Gastroesophageal sphincter (tissue), 4 donors: Measurements from ENCODE around the gene RGS10. TPM values are rescaled to one million over a fixed set of nuclear protein-coding genes. Genes with fewer than 3 reads are reported as not detected.

Source experiments
- ATAC-seq: fragments of 150-250 bp; one replicate; pipeline ENCODE4 v1.9.1; 2016; ENCODE audit warnings: mild to moderate bottlenecking, moderate library complexity
- H3K27ac ChIP-seq, 4 donors: fragments of 200-600 bp; sonication (generic) in 3 of 4; 1 replicate in 3 of 4; 2 replicates in 1 of 4; pipeline ENCODE4 v1.5.1; 2016 to 2019
- H3K27me3 ChIP-seq: fragments of 200-600 bp; sonication (generic); one replicate; pipeline ENCODE4 v1.5.1; 2019
- H3K36me3 ChIP-seq, 2 donors: fragments of 200-600 bp; sonication (generic); one replicate each; pipeline ENCODE4 v1.5.1; 2019; ENCODE audit warnings: control low read depth in 1 of 2
- H3K4me1 ChIP-seq, 3 donors: fragments of 200-600 bp; sonication (generic); 1 replicate in 2 of 3; 2 replicates in 1 of 3; pipeline ENCODE4 v1.5.1; 2016 to 2019; ENCODE audit warnings: control low read depth in 2 of 3
- H3K4me3 ChIP-seq, 2 donors: fragments of 200-600 bp; sonication (generic); one replicate each; pipeline ENCODE4 v1.5.1; 2019; ENCODE audit warnings: mild to moderate bottlenecking in 1 of 2, moderate library complexity in 1 of 2
- H3K9me3 ChIP-seq, 3 donors: fragments of 200-600 bp; sonication (generic); one replicate each; pipeline ENCODE4 v1.5.1; 2017 to 2019; ENCODE audit warnings: control low read depth in 2 of 3
- CTCF ChIP-seq, 4 experiments: fragments of 200-600 bp in 2 of 4; fragments of 450-650 bp in 2 of 4; sonication (generic) in 1 of 4; IDR thresholded peaks; one replicate each; pipeline ENCODE4 v1.5.1; 2017 to 2019; ENCODE audit warnings: antibody characterized with exemption in 4 of 4, mild to moderate bottlenecking in 2 of 4, moderate library complexity in 2 of 4
- EP300 ChIP-seq: sonication (generic); formaldehyde crosslinking; IDR thresholded peaks from one replicate; pipeline ENCODE4 v1.6.1; 2017; ENCODE audit warnings: antibody characterized with exemption, mild to moderate bottlenecking
- POLR2A ChIP-seq, 2 donors: fragments of 450-650 bp; IDR thresholded peaks; one replicate each; pipeline ENCODE4 v1.6.1; 2017; ENCODE audit warnings: antibody characterized with exemption in 2 of 2, mild to moderate bottlenecking in 2 of 2, moderate library complexity in 1 of 2
- POLR2AphosphoS5 ChIP-seq: sonication (generic); formaldehyde crosslinking; IDR thresholded peaks from one replicate; pipeline ENCODE4 v1.6.1; 2017; ENCODE audit warnings: antibody characterized with exemption
- WGBS, 2 donors: methylation state at CpG; one replicate each; pipeline ENCODE4 v1.1.5; 2018; ENCODE audit warnings: low coverage in 1 of 2; 5-methylcytosine and 5-hydroxymethylcytosine counted together
- total RNA-seq, 4 donors: library from RNA; depleted of rRNA; stranded (reverse); fragments of >200 nt; gene quantifications; one replicate each; pipeline ENCODE4 v1.1.0, GENCODE V29; 2016

RGS10 gene
- total RNA-seq, 4 donors from 2014 or later, result 18.1 to 48.5 (median 33.4) TPM

- WGBS, 2 donors, result 21 to 60% methylated on average over 2 to 4 of the region's 8 CpGs
- no peak for ATAC-seq
- H3K27ac ChIP-seq, result no peak overlapping the region
- H3K4me3 ChIP-seq, result no peak overlapping the region
- no peaks in the 10 kb centered on the region for H3K9me3 ChIP-seq
- H3K27me3 ChIP-seq, result peaks cover 5% of the 10 kb centered on the region
- H3K4me1 ChIP-seq, result peaks cover 0 to 8% (median 0%) of the 10 kb centered on the region in 3 donors
- no peaks in the 10 kb centered on the region for H3K36me3 ChIP-seq
- no peak for TF ChIP-seq CTCF (IDR thresholded peaks at IDR 0.05)
- no peak for TF ChIP-seq POLR2AphosphoS5
- TF ChIP-seq POLR2A (IDR thresholded peaks at IDR 0.05), result no peak
- TF ChIP-seq EP300, result no peak
Measured at GRCh38 chr10:119479532-119479931, 63.0 kb downstream of the RGS10 start.

GRCh38 chr10:119478811-119479341 lies 63.6 kb downstream of the RGS10 start:
- no peak overlapping the region for H3K4me3 ChIP-seq
- WGBS, 2 donors, result 8% methylated on average over 2 of the region's 6 CpGs; no CpG with 5 or more reads in 1 of the 2 donors
- no peak overlapping the region for H3K27ac ChIP-seq
- peaks cover 5% of the 10 kb centered on the region for H3K27me3 ChIP-seq
- ATAC-seq, result no peak
- no peaks in the 10 kb centered on the region for H3K9me3 ChIP-seq
- no peaks in the 10 kb centered on the region for H3K36me3 ChIP-seq
- no peak for TF ChIP-seq EP300
- no peak for TF ChIP-seq CTCF (IDR thresholded peaks at IDR 0.05)
- TF ChIP-seq POLR2AphosphoS5, result no peak
- no peak for TF ChIP-seq POLR2A (IDR thresholded peaks at IDR 0.05)
- H3K4me1 ChIP-seq, result peaks cover 0 to 8% (median 0%) of the 10 kb centered on the region in 3 donors

GRCh38 chr10:119478111-119478802 lies 64.3 kb downstream of the RGS10 start:
- ATAC-seq, result no peak
- H3K9me3 ChIP-seq, result no peaks in the 10 kb centered on the region
- H3K27ac ChIP-seq, result no peak overlapping the region
- peaks cover 0 to 8% (median 0%) of the 10 kb centered on the region in 3 donors for H3K4me1 ChIP-seq
- TF ChIP-seq POLR2A (IDR thresholded peaks at IDR 0.05) (no peak), EP300 (no peak), POLR2AphosphoS5 (no peak), CTCF (IDR thresholded peaks at IDR 0.05) (no peak)
- H3K36me3 ChIP-seq, result no peaks in the 10 kb centered on the region
- no peak overlapping the region for H3K4me3 ChIP-seq
- WGBS, 2 donors, result 52 to 84% methylated on average over 3 to 6 of the region's 8 CpGs
- H3K27me3 ChIP-seq, result peaks cover 5% of the 10 kb centered on the region

GRCh38 chr10:119477444-119477843 lies 65.1 kb downstream of the RGS10 start:
- Histone ChIP-seq H3K9me3 (no peaks in the 10 kb centered on the region), H3K4me1 (peaks cover 0 to 8% (median 0%) of the 10 kb centered on the region in 3 donors), H3K27me3 (peaks cover 2% of the 10 kb centered on the region), H3K36me3 (no peaks in the 10 kb centered on the region), H3K4me3 (no peak overlapping the region), H3K27ac (no peak overlapping the region)
- no peak for ATAC-seq
- no peak for TF ChIP-seq CTCF (IDR thresholded peaks at IDR 0.05)
- no peak for TF ChIP-seq POLR2A (IDR thresholded peaks at IDR 0.05)
- no peak for TF ChIP-seq EP300
- no peak for TF ChIP-seq POLR2AphosphoS5
- WGBS, 2 donors, result 85 to 86% methylated on average over 1 to 2 of the region's 3 CpGs

GRCh38 chr10:119474606-119475005 lies 67.9 kb downstream of the RGS10 start:
- H3K27me3 ChIP-seq, result no peaks in the 10 kb centered on the region
- peaks cover 0 to 8% (median 0%) of the 10 kb centered on the region in 3 donors for H3K4me1 ChIP-seq
- no peaks in the 10 kb centered on the region for H3K9me3 ChIP-seq
- H3K4me3 ChIP-seq, result no peak overlapping the region
- 94 to 97% methylated on average over 4 to 9 of the region's 10 CpGs for WGBS, 2 donors
- TF ChIP-seq POLR2A (IDR thresholded peaks at IDR 0.05) (no peak), POLR2AphosphoS5 (no peak), EP300 (no peak), CTCF (IDR thresholded peaks at IDR 0.05) (no peak)
- no peak for ATAC-seq
- H3K36me3 ChIP-seq, result no peaks in the 10 kb centered on the region
- H3K27ac ChIP-seq, result no peak overlapping the region
